ENCODE results near the gene TDRD9.
A peak's percentile ranks its signal among the peaks of the same experiment; 100 is the strongest.
"Not testable (repeated sequence)": the region's sequence is repeated elsewhere in the genome, so short reads cannot be mapped to it uniquely, and the experiment has no call there.

Gene TDRD9

DNA sequence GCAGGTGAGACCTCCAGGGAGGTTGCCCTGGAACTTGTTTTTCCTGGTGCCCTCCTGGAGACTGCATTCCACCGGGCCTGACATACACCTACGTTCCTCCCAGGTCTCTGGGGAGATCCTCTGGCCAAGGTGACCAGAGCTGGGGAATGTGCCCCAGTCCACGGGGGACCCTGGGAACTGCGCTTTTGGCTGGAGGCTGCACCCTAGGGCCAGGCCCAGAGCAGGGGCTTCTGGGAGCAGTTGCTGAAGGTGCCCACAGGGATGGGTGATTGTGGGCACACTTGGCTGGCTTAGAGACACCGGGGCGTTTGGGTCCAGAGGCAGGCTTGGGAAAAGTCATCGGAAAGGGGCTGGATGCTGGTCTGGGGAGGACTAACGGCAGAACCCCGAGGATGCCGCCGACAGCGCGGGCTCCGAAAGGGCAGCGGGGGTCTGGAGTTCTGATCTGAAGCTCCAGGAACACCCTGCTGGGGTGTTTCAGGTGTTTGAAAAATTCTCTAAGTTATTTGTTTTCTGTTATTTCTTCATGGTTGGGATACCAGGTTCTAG is 36.5 kb upstream of the TDRD9 start:
- DNase-seq, result no peak

DNA sequence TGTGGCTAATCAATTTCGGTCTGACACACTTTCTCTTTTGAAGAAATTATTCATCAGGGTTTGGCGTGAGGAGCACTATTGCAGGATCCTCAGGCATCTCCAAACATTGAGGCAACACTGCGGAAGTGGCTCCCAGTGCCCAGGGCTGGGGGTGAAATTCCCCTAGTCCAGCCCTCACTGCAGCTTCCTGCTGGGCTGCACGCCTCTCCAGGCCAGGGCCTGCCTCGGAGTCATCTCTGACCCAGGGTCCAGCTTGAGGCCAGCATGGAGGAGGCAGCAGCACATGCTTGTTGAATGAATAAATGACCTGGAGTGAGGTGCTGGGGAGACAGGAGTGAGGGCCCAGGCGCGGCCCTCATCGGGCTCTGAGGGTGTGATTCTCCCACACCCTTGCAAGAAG is 36.0 kb upstream of the TDRD9 start:
- DNase-seq, result no peak

DNA sequence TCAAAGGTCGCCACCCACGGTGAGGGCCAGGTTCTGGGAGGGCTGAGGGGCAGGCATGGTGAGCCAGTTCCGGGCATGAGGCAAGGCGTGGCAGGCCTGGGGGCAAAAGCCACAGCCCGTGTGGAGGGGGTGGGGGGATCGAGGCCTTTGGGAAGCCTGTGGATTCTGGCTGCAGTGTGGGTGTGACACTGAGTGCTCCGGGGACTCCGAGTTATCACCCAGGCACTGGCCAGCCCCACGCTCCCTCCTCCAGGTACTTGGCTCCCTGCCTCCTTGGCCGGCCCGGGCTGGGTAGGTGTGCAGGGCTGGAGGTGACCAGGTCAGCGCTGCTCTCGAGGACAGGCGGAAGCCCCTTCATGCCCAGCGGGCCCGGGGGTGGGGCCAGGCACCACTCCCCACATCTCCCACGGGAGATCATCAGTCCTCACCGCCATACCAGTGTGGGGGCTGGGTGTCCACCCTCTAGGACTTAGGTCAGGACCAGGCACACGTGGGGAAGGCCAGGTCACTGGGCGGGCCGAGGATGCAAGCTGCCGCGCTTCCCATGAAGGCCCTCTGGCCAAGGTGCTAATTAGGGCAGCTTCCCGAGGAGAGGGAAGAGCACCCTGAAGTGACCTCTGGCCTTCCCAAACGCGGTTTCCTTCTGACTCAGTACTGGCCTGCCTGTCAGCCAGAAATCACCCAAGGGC is 34.1 kb upstream of the TDRD9 start:
- DNase-seq, result no peak

DNA sequence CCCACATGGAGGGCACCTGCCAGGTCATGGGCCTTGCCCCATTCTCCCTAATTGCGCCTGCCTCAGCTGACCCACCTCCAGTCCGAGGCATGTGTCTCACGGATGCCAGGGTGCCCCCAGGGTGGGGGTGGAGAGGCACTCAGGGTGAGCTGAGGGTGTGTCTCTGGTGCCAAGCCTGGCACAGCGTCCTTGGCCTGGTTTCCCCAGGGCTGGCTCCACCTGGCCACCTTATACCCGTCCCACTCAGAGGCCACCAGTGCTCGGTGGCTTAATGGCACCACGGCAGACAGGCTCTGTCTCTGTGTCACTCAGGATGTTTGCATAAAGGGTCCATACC is 33.6 kb upstream of the TDRD9 start:
- DNase-seq, result no peak

DNA sequence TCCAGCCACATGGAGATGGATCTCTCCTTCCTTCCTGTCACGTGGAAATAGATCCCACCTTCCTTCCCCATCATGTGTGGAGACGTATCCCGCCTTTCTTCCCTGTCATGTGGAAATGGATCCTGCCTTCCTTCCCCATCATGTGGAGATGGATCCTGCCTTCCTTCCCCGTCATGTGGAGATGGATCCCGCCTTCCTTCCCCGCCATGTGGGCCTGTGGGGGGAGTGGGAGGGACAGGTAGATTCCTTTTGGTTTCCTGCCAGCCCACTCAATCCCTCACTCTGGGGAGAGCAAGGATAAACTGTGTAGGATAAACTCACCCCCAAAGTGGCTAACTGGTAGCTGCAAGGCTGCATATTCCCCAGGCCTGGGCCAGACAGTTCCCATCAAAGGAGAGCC is 31.7 kb upstream of the TDRD9 start:
- no peak for DNase-seq

DNA sequence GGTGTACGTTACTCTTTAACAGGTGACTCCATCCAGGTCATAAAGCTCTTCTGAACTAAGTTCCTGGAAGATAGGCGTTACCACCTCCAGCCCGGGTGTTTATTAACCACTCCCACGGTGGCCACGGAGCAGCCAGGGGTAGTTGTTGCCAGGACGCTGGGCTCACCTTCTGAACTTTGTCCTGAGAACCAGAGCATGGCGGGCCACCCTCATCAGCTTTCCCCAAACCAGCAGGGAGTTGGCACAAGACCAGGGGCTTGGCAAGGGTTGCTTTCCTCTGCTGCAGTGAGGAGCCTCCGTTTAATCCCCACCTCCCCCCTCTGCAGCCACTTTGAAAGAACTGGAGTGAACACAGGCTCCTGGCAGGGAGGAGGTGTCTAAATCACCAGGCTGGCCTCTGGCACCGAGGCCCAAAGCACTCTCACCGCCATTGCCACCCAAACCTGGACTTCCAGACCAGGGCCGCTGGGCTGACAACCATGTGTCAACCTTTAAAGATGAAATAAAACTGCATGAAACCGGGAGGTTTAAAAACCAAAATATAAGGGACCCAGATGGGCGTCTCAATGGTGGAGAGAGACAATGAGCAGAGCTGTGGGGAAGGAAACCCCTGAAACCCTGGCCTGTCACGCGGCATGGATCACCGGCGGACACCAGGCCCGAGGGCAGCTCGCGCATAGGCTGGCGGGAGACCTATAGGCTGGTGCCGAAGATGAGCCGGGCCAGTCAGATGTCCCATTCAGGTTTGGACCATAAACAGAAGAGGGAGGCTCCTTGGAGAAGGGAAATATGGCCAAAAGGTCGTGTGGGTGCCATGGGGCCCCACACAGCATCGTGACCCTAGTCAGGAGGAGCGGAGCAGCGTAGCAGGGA is 30.9 kb upstream of the TDRD9 start:
- no peak for DNase-seq

DNA sequence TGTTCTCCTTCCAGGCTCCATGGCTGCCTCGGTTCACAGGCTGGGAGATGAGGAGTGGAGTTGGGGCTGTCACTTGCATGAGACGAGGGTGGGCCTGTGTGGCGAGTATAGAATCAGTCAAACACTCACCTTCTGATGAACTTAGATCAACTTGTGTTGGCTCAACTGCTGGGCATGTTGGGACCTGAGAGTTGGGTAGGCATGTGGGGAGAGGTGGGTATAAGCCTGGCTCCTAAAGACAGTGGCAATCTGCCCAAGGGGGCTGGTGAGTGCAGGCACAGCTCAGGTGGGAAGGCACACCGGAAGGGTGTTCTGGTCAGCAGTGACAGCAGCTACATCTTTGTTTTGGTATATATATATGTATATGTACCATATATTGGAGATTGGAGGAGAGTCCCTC is 30.1 kb upstream of the TDRD9 start:
- no peak for DNase-seq

DNA sequence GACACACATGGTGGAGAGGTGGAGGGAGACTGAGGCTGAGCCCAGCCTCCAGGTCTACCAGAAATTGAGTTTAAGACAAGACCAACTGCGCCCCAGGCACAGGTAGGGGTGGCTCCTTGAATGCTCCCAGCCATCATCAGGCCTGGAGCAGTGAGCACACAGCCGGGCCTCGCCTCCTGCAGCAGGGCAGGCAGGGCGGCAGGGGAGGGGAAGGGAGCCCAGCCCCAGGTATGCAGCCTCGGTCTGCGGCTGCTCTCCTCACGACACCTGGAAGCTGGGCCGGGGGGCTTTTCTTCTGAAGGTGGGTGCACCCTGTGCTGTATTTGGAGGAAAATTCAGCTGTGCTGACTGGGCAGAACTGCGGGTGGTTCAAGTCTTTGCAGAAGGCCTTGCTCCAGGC is 29.5 kb upstream of the TDRD9 start:
- DNase-seq, result no peak

DNA sequence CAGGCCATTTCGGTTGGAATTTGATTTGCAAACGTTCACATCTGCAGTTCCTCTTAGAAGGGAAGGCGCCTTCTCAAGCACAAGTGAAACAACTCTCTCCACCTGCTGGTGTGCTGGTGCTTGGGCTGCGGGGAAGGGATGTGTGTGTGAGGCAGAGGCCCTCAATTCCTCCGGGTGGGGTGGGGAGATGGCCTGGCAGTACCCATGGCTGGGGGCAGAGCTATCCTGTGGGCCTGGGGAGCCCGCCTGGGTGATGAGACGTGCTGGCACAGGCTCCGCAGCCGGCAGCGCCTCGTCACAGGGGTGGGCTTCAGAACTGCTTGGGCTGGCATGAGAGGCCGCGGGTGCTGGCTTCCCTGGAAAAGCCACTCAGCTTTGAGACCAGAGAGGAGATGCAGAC is 28.9 kb upstream of the TDRD9 start:
- DNase-seq, result no peak

DNA sequence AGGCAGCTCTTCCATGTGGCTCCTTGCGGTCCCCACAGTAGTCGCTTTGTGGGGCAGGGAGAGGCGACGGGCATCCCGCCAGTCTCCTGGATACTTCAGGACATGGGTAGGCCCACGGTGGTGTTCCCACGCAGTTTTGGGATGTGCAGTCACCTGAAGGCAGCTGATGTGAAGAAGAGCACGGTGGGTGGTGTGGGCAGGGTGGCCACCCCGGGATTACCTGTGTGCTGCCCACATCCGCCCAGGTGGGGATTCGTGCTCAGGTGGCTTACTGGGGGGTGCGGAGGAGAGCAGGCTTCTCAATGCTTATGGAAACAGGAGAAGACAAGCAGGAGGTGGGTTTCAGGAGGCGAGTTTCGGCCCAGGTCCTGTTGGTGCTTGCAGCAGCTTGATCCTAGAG is 28.4 kb upstream of the TDRD9 start:
- no peak for DNase-seq

DNA sequence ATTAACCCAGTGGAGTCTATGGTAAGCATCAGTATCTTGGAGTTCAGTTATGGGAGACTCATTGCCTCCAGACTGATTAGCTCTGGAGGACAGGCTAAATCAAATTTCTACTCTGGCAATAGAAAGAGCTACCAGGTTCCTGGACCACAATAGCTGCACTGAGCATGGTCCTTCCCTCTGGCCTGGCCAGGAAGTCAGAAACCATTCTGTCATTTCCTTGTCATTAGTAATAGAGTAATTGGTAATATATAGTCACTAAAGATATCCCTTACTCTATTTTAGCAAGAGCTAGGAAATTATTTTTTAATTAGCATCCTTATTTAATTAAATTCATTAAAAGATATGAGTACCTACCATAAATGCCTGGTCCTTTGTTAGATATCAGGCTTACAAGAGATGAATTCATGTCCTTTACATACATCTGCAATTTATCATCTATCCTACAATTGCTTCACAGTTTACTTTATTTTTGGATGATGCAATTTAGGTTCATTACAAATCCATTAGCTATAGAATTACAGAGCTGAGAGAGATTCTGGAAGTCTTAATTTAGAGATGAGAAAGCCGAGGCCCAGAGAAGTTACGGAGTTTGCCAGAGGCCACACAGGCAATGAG is 23.7 kb upstream of the TDRD9 start:
- no peak for DNase-seq

DNA sequence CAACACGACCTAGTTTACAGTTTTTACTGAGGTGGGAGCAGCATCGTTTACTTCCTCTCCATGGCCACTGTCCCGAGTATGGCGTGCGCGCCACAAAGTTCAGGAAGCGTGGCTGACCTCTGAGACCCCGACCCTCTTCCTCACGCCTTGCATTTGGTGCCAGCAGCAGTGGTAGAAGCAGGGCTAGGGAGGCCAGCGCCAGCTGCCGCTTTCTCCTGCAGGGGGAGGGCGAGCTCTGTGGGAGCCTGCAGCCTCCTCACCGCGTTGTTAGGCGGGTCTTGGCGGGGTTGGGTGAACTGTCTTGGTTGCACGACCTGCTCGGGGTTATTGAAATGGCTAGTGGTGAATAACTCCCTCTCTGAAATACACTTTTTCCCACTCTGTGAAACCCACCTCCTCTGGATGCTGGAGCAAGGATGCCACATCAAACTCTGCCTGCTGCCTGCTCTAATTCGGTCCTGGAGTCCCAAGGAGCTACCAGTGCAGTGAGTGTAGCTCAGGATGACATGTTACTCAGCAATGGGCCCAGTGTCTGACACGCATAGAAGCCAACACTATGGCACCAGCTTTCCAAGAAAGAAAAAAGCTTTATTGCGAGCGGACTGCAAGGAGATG is 22.3 kb upstream of the TDRD9 start:
- DNase-seq, result no peak

DNA sequence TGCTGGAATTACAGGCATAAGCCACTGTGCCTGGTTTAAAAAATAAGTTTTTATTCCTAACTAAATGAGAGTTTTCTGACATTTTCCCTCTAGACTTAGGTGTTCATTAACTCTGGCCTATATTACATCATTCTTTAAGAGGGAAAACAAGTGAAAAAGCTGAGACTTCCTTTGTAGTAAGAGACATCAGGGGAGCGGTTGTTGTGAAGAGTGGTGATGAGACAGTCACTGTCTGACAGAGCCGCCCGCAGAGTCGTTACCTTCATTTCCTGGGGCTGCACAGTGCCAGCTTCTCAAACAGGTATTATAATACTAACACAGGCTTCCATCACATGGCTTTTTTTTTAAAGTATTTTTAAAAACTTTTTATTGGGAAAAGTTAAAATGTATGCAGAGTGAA is 19.7 kb upstream of the TDRD9 start:
- no peak for DNase-seq

DNA sequence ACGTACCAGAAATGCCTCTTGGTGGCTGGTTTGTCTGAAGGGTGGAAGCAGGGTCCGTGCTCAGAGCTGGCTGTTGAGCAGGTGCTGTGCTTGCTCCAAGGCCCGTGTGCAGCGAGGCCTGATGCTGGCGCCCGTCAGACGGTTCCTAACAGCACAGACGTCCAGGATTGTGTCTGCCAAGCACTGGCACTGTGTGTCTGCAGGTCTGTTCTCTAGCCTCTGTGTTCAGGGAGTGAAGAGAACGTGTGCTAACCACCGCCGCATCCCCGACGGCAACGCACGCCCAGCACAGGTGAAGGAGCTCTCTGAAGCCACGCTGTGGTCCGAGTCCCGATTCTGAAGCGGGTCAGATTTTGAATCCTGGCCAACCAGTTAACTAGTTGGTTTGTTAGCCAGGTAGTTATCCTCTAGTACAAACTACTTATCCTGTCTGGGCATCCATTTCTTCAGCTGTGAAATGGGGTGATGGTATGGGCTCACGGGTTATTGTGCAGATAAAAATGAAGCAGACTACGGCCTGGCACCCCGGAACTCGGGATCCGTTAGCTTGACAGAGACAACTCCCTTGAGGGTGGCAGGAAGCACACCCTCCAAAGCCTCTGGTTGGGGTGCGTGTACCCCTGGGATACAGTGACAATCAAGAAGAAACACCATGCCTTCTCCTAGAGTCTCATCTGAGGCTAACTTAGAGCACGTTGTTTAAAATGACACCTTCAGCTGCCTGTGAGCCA is 18.6 kb upstream of the TDRD9 start:
- no peak for DNase-seq

DNA sequence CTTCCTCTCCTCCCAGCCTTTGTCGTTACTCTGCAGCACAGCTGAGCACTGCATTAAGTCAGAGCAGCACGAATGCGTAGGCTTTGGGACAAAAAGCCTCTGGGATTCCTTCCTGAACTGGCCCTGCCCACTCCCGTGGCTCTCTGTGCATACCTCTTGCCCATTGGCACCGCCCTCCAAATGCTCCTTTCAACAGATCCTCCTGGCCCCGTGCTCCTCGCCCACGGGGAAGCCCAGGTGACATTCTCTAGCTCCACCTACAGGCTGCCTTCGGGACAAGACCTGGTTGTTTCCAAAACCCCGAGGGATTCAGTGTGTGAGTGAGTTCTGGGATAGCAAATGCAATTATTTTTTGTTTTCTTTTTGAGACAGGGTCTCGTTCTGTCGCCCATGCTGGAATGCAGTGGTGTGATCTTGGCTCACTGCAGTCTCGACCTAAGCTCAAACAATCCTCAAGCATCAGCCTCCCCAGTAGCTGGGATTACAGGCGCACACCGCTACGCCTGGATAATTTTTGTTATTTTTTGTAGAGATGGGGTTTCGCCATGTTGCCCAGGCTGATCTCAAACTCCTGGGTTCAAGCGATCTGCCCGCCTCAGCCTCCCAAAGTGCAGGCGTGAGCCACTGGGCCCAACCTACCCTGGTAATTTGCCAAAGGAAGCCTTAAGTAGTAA is 17.9 kb upstream of the TDRD9 start:
- DNase-seq, result peak; percentile 79

DNA sequence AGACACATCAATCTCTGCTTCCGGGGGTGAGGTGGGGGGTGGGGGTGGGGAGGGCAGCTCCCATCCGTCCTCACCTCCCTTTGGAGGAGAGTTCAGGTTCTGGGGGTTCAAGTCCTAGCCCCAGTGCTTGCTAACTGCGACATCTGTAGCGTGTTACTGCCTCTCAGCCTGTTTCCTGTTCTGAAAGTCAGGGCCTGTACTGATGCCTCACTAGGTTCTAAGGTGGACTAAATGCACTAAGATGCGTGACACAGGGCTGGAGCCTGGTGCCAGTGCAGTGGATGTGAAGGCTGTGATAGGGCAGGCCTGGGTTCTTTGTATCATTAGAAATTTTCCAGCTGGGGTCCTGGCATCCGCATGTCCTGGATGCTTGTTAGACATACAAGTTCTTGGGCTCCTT is 17.3 kb upstream of the TDRD9 start:
- no peak for DNase-seq

DNA sequence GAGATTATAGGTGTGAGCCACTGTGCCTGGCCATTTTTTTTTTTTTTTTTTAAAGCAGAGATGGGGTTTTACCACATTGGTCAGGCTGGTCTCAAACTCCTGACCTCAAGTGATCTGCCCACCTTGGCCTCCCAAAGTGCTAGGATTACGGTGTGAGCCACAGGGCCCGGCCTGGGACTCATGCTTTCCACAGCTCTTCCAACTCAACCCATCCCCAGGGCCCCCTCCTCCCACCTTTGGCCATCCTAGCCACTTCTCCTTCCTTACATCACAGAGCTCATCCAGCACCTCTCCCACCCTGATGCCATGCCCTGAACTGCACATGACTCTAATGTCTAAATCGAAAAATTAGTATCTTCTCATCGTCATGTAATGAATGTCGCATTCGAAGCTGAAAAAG is 12.6 kb upstream of the TDRD9 start:
- no peak for DNase-seq

DNA sequence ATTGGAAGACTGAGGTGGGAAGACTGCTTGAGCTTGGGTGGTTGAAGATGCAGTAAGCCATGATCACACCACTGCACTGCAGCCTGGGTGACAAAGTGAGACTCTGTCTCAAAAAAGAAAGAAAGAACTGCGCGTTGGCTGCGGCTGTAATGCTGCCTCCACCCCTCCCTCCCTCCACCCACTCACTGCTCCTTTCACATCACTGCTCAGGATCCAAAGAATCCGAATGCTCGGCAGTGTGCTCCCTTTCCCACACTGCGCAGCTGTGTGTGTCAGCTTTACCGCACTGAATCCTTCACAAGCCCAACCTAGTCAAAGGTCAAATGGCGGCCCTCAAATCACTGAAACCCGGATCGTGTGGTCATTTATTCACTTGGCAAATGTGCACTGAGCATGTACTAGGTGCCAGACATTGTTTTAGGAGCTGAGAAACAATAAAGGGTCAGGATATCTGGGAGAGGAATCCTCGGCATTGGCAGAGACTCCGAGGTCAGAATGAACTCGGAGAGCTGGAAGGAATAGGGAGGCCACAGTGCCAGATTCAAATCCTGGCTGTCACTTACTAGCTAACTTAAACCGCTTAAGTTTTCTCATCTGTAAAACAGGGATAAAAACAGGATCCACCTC is 11.5 kb upstream of the TDRD9 start:
- no peak for DNase-seq

DNA sequence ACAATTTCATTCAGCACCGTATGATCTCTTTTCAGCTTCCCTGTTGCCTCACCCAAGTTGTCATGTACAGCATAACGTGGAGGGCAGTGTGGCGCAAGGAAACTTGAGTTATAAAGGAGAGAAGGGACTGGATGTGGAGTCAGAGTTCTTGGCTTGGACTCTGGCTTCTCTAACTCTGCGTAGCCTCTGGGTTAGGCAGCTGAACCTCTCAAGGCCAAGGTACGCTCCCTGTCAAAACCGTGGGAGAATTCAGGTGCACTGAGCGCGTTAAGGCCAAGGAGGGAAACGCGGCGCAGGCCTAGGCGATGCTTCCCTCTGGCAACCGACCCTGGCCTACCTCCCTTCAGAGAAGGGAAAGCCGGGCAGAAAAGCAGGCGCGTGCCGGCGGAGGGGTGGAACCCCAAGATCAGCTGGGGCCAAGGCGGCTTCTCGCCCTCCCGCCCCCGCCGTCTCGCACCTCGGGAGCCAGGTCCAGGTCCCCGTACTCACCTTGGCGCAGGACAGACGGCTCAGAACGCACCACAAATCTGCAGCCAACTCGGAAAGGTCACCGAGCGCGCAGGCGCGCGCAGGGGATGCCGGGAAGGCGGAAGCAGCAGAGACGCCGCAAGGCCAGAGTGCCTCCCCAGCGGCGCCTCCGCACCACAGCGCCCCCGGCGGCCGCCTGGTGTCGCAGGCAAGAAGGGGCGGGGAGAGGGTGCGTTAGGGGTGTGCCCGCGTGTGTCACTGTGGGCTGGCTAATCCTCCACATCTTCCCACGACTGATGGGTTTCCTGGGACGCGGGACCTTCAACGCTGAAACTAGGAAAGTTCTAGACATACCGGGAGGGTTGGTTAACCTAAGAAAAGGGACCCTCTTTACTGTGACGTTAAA is 7.0 kb upstream of the TDRD9 start:
- DNase-seq, result peak; percentile 87

DNA sequence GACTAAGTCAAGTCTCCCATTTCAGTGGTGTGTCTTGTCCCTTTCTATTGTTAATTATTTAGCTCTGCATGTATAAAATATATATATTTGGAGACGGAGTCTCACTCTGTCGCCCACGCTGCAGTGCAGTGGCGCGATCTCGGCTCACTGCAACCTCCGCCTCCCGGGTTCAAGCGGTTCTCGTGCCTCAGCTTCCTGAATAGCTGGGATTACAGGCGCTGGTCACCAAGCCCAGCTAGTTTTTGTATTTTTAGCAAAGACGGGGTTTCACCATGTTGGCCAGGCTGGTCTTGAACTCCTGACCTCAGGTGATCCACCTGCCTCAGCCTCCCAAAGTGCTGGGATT is 6.4 kb upstream of the TDRD9 start:
- DNase-seq, result not testable (repeated sequence)

DNA sequence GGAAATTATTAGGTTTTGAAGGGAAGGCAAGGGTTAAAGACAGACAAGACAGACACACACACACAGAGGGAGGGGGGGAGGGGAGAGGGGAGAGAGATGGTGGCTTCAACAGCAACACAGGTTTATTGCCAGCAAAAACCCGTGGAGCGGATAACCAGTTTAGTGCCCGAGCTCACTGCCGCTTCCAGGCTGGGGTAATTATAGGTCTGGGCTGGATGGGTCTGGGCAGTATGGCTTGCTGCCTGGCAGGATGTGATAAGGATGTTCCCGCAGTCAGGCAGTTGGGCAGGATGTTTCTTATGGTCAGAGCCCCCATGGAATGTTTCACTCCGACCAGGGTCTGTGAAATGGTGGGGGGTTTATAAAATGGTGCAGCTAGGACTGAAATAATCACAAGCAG is 4.4 kb upstream of the TDRD9 start:
- no peak for DNase-seq

All from 8988T (cell line).